Measurements from ENCODE around the gene UBAC2.
"Not testable (repeated sequence)": the region's sequence is repeated elsewhere in the genome, so short reads cannot be mapped to it uniquely, and the experiment has no call there.

The UBAC2 gene

DNA sequence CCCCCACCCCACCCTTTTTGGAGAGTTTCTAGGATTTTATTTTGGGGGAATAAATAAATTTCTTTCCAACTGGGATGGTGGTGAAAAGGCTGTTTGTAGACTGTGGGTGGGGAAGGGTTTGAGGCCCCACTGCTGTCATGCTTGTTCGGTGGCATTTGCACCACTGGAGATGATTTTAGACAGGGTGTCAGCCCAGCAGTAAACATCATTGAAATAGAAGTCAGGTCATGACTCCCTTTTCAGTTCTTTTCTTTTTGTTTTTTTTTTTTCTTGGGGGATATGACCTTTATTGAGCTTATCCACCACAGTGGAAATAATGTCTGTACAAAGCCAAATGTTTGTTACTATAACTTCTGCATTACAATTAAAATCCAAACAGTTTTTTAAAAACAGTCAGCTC is 14.1 kb downstream of the UBAC2 start:
- no peak for DNase-seq (ENCODE audit: low read depth in 2 of 2)

- peak in 1 of 2 donors; percentile 25 for DNase-seq (ENCODE audit: low read depth in 2 of 2)
Measured at GRCh38 chr13:99215184-99215830, 14.7 kb downstream of the UBAC2 start.

GRCh38 chr13:99217461-99218110 is 16.9 kb downstream of the UBAC2 start:
- no peak for DNase-seq (ENCODE audit: low read depth in 2 of 2)

DNA sequence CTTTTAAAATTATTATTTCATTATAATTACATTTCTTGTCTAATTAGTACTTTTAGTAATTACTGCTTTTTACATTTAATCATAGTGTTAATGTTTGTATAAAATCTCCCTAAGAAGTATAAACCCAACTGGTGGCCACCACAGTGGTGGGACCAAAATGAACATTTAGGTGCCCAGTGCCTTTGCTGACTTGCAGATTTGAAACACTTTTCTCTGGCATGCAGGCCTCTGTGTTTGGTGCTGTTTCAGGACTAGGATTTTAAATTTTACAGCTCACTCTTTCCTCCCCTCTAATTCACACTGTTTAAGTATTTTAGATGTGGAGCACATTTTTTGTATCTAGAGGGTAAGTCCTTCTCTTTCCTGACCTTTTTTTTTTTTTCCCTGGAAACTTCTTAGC is 17.5 kb downstream of the UBAC2 start:
- no peak for DNase-seq (ENCODE audit: low read depth in 2 of 2)

GRCh38 chr13:99218545-99218944 is 17.9 kb downstream of the UBAC2 start:
- no peak for DNase-seq (ENCODE audit: low read depth in 2 of 2)

DNA sequence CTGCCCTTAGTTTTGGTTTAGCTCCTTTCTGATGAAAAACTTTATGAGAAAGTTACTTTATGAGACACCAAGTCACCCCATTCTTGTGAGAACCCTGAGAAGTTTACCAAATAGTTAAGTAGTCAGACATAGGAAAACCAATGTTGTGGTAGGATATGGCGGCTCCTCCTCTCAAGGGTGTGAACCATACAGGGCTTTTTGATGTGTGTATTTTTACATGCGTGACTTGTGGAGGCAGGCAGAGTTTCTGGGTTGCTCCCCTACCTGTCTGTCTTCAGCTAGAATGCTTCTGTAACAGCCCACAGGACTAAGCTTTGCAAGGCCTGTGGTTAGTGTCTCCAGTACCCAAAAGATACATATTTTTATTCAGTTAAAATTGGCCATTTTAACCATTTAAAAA is 18.3 kb downstream of the UBAC2 start:
- DNase-seq (ENCODE audit: low read depth in 2 of 2), result no peak

DNA sequence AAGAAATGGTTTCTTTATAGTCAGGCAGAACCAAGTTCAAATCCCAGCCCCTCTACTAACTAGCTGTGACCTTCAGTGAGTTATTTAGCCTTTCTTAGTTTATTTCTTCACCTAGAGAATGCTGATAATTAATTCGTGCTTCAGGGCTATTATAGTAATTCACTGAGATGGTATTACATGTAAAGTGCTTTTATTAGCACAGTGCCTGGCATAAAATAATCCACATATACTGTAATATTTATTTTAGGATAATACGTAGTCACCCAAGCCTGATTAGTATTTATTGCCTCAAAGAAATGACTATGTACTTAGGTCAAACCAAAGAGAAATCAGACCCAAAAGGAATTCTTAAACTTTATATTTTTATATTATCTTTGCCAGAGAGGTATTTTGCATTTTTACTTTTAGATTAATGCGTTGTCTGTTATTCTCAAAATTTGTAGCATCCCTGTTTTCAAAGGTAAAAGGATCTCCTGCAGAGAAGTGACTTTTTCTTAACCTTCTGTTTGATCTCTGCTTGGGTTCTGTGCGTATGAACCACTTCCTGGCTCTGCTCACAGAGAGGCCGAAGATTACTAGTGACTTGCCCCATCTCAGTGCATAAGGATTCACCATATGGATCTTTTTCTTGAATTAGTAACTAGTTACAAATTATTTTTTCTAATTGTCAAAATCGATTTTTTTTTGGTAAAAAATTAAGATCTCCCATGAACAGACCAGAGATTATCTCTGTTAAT is 19.7 kb downstream of the UBAC2 start:
- DNase-seq (ENCODE audit: low read depth in 2 of 2), result no peak

- DNase-seq (ENCODE audit: low read depth in 2 of 2), result no peak
Measured at GRCh38 chr13:99221567-99222239, 21.0 kb downstream of the UBAC2 start.

- DNase-seq (ENCODE audit: low read depth in 2 of 2), result no peak
Measured at GRCh38 chr13:99223587-99223986, 22.9 kb downstream of the UBAC2 start.

DNA sequence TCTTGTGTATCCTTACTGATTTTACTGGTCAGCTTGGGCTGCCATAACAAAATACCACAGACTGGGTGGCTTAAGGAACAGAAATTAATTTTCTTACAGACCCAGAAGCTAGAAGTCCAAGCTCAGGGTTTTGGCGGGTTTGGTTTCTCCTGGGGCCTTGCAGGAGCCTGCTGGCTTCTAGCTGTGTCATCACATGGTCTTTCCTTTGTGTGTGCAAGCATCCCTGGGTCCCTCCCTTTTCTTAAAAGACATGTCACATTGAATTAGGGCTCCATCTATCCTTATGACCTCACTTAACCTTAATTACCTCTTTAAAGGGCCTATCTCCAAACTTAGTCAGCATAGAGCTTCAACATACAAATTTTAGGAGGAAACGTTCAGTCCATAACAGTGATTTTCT is 23.4 kb downstream of the UBAC2 start:
- no peak for DNase-seq (ENCODE audit: low read depth in 2 of 2)

- no peak for DNase-seq (ENCODE audit: low read depth in 2 of 2)
Measured at GRCh38 chr13:99225078-99225477, 24.4 kb downstream of the UBAC2 start.

GRCh38 chr13:99226513-99226912 is 25.9 kb downstream of the UBAC2 start:
- no peak for DNase-seq (ENCODE audit: low read depth in 2 of 2)

- no peak for DNase-seq (ENCODE audit: low read depth in 2 of 2)
Measured at GRCh38 chr13:99227331-99227900, 26.8 kb downstream of the UBAC2 start.

- no peak for DNase-seq (ENCODE audit: low read depth in 2 of 2)
Measured at GRCh38 chr13:99227909-99228688, 27.4 kb downstream of the UBAC2 start.

DNA sequence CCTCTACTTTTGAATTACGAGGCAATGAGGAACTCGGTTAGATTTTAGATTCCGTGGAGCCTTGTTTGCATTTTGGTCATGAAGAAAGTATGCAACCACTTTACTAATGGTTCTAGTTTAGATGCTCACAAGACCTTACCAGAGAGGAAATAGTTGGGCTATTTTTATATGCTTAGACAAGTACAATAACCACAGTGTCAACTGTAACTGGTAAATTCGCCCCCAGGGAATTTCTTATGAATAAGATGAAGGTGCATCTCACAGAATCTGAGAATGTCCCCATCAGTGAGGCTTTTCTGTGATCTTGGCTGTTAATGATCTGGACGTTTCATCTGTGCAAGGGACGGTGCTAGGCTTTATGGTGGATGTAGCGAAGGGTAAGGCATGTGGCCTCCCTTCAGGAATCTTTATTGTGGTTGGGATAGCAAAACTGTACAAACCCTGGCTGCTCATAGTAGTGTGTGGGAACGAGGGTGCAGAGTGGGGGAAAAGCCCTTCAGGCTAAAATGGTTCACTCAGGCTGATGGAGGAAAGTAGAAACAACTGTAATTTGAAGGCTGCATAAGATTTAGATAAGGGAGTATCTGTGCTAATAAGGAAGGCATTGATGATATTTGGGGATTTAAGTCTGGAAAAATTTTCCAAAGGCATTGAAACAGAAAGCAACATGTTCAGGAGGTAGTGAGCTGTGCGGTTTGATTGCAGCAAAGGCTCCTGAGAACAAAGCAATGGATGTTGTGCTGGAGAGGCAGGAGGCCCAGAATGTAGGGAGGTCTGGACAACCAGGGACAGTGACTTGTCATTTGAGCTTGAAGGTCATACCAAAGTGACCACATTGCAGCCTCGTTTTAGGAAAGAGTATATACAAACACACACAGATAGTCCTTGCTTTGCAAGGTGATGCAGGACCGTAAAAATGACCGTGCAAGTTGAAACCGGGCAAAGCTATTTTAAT is 28.4 kb downstream of the UBAC2 start:
- DNase-seq (ENCODE audit: low read depth in 2 of 2), result no peak

- not testable (repeated sequence) for DNase-seq (ENCODE audit: low read depth in 2 of 2)
Measured at GRCh38 chr13:99230588-99230987, 29.9 kb downstream of the UBAC2 start.

DNA sequence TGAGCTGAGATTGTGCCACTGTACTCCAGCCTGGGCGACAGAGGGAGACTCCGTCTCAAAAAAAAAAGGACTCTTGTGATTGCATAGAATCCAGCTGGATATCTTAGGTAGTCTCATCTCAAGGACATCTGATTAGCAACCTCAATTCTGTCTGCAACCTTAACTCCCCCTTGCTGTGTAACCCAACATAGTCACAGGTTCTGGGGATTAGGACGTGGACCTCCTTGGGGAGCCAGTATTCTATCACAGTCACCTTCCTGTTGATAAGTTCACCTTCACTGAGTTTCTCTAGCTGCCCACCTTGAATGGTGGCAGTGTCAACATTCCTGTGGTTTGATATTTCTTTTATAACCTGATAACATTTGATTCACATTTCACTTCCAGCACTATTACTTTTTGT is 30.3 kb downstream of the UBAC2 start:
- DNase-seq (ENCODE audit: low read depth in 2 of 2), result no peak

DNA sequence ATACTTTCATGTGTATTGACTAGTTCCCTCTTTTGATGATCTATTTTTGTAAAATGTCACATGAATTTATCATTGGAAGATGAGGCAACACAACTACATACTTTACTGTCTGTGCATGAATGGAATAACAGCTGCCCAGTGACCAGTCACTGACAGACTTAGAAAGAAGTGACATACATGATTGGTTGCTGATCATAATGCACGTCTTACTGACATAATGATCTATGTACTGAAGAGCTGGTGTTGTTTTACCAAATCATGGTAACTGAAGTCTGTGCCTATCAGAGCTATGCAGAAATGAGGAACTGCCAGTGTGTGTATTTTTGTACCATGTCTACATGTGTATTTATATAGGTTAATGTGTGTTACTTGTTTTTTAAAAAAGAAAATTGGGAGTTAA is 31.1 kb downstream of the UBAC2 start:
- DNase-seq (ENCODE audit: low read depth in 2 of 2), result no peak

DNA sequence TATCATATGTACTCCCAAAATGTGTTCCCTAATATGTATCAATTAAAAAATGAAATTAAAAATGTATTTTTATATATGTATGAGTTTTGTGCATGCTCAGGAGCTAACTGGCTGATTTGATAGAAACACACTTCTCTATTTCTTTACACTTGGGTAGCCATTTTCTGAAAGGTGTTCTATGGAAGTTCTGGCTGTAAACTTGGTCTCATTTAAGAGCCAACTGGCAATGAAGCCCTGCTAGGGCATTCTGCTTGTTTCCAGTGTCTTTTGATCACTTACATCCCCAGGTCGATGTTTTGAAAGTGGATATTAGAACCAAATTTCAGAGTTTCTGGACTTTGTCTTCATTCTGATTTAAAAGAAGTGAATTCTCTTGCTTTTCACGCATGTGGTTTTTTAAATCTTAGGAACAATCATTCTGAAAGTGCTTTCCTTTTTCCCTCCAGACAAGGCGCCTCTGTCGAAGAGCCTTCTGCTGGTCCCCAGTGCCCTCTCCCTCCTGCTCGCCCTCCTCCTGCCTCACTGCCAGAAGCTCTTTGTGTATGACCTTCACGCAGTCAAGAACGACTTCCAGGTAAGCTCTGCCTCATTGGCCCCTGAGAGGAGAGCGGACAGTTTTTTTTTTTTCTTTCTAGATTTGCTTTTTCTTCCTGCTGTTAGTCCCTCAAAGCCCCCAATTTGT is 37.5 kb downstream of the UBAC2 start:
- DNase-seq (ENCODE audit: low read depth in 2 of 2), result no peak

GRCh38 chr13:99246100-99246499 is 45.4 kb downstream of the UBAC2 start:
- no peak for DNase-seq (ENCODE audit: low read depth in 2 of 2)

Data from activated CD4-positive, alpha-beta T cell treated with anti-CD3 and anti-CD28 coated beads for 24 hours (primary cell).